Stimulated activated CD4-positive, alpha-beta T cell treated with anti-CD3 and anti-CD28 coated beads, Interleukin-4, amount 100 ng/mL, for 4 hours (primary cell): ENCODE data around the gene LIMK2.
A peak's percentile ranks its signal among the peaks of the same experiment; 100 is the strongest.
"Not testable (repeated sequence)": the region's sequence is repeated elsewhere in the genome, so short reads cannot be mapped to it uniquely, and the experiment has no call there.

Source experiments
- DNase-seq, 2 experiments: peaks; one replicate each; pipeline ENCODE4 v3.0.0-alpha.2; 2020

LIMK2 gene

GRCh38 chr22:31295360-31295759 is 83.3 kb downstream of the LIMK2 start:
- no peak for DNase-seq

GRCh38 chr22:31295831-31296657 is 83.9 kb downstream of the LIMK2 start:
- no peak for DNase-seq

GRCh38 chr22:31300896-31301295 is 88.8 kb downstream of the LIMK2 start:
- no peak for DNase-seq

- no peak for DNase-seq
These were observed 89.9 kb downstream of the LIMK2 start for GRCh38 chr22:31302006-31302405.

GRCh38 chr22:31302537-31302936 is 90.4 kb downstream of the LIMK2 start:
- DNase-seq, result no peak

GRCh38 chr22:31305194-31305593 is 93.1 kb downstream of the LIMK2 start:
- DNase-seq, result no peak

GRCh38 chr22:31308181-31308580 is 96.1 kb downstream of the LIMK2 start:
- DNase-seq, result no peak

- peak; percentile 44 to 56 for DNase-seq
These were observed 101.5 kb downstream of the LIMK2 start for GRCh38 chr22:31313366-31314147.

GRCh38 chr22:31314220-31314619 is 102.1 kb downstream of the LIMK2 start:
- not testable (repeated sequence) for DNase-seq

GRCh38 chr22:31321421-31321820 is 109.3 kb downstream of the LIMK2 start:
- DNase-seq, result no peak

- no peak for DNase-seq
These were observed 111.8 kb downstream of the LIMK2 start for GRCh38 chr22:31323578-31324550.

GRCh38 chr22:31326877-31327276 is 114.8 kb downstream of the LIMK2 start:
- DNase-seq, result no peak

GRCh38 chr22:31327806-31328543 is 115.9 kb downstream of the LIMK2 start:
- no peak for DNase-seq

- DNase-seq, result no peak
These were observed 116.5 kb downstream of the LIMK2 start for GRCh38 chr22:31328544-31328960.

- no peak for DNase-seq
These were observed 116.9 kb downstream of the LIMK2 start for GRCh38 chr22:31329029-31329428.
